H1 (cell line): ENCODE data around the gene EFHC1. TPM values are rescaled to one million over a fixed set of nuclear protein-coding genes. Genes with fewer than 3 reads are reported as not detected.

Experiments
- CTCF ChIA-PET: fragments of 300-600 bp; sonication (Branson Sonifier 250); formaldehyde crosslinking; loops from one replicate; lab custom pipeline; 2021; ENCODE audit not compliant: partially characterized antibody; lab: Charles Lee
- POLR2A ChIA-PET: fragments of 300-600 bp; sonication (Branson Sonifier 250); formaldehyde crosslinking; loops from one replicate; lab custom pipeline; 2021; ENCODE audit warnings: inconsistent platforms; ENCODE audit not compliant: partially characterized antibody; lab: Charles Lee
- DNase-seq, 2 experiments: peaks; one replicate each; pipeline versions ENCODE4 v3.0.0 to v3.0.0-alpha.2; 2010 to 2022; ENCODE audit warnings: low spot score in 2 of 2, low read depth in 1 of 2, mixed read lengths in 1 of 2
- FAIRE-seq: peaks from 2 replicates; lab custom pipeline; 2011; peaks lifted over from hg19 to GRCh38; lab: Jason Lieb, UNC
- H2AFZ ChIP-seq: 2 replicates; pipeline ENCODE4 v1.8.1; 2012; ENCODE audit warnings: low read length, inconsistent platforms
- H2AK5ac ChIP-seq: 2 replicates; pipeline ENCODE4 v1.6.1; 2013; ENCODE audit warnings: low read depth, low read length
- H2BK120ac ChIP-seq: replicated peaks from 2 replicates; pipeline ENCODE3; 2013; ENCODE audit warnings: low read depth, low read length, inconsistent platforms
- H2BK12ac ChIP-seq: 2 replicates; pipeline ENCODE4 v1.6.1; 2013; ENCODE audit warnings: low read depth, low read length
- H2BK15ac ChIP-seq: 2 replicates; pipeline ENCODE4 v1.6.1; 2013; ENCODE audit warnings: low read length
- H2BK20ac ChIP-seq: 2 replicates; pipeline ENCODE4 v1.6.1; 2013; ENCODE audit warnings: low read length
- H2BK5ac ChIP-seq: 2 replicates; pipeline ENCODE4 v1.6.1; 2013; ENCODE audit warnings: low read depth, low read length
- H3K14ac ChIP-seq: 2 replicates; pipeline ENCODE4 v1.6.1; 2013; ENCODE audit warnings: inconsistent platforms; ENCODE audit not compliant: insufficient read length
- H3K18ac ChIP-seq: 2 replicates; pipeline ENCODE4 v1.6.1; 2013; ENCODE audit warnings: low read length; ENCODE audit errors: extremely low read depth
- H3K23ac ChIP-seq: 2 replicates; pipeline ENCODE4 v1.6.1; 2013; ENCODE audit warnings: inconsistent platforms; ENCODE audit not compliant: insufficient read length
- H3K23me2 ChIP-seq: 2 replicates; pipeline ENCODE4 v1.6.1; 2013; ENCODE audit warnings: low read depth, low read length
- H3K27ac ChIP-seq: 2 replicates; pipeline ENCODE4 v1.6.1; 2011; ENCODE audit warnings: low read depth, low read length, inconsistent platforms
- H3K27me3 ChIP-seq, 4 experiments: replicated peaks in 1 of 4; 1 replicate in 1 of 4; 2 replicates in 3 of 4; pipeline versions ENCODE4 v1.6.1 to v1.8.1; 2011 to 2013; ENCODE audit warnings: low read length in 3 of 4, mild to moderate bottlenecking in 3 of 4, inconsistent platforms in 2 of 4, mixed read lengths in 2 of 4, moderate library complexity in 1 of 4; ENCODE audit not compliant: control insufficient read depth in 3 of 4, insufficient read depth in 3 of 4; ENCODE audit errors: extremely low read depth in 1 of 4
- H3K36me3 ChIP-seq, 4 experiments: 2 replicates each; pipeline versions ENCODE4 v1.6.1 to v1.8.1; 2011 to 2013; ENCODE audit warnings: mild to moderate bottlenecking in 4 of 4, low read length in 3 of 4, moderate library complexity in 2 of 4, control low read depth in 1 of 4, inconsistent platforms in 1 of 4; ENCODE audit not compliant: insufficient read depth in 4 of 4, control insufficient read depth in 2 of 4
- H3K4ac ChIP-seq: replicated peaks from 2 replicates; pipeline ENCODE3; 2013; ENCODE audit warnings: low read length, low read depth, mixed read lengths, inconsistent platforms; ENCODE audit not compliant: insufficient read length
- H3K4me1 ChIP-seq, 4 experiments: replicated peaks in 1 of 4; 1 replicate in 1 of 4; 2 replicates in 3 of 4; pipeline versions ENCODE4 v1.6.1 to v1.8.1; 2011 to 2013; ENCODE audit warnings: low read length in 3 of 4, inconsistent platforms in 2 of 4, mixed read lengths in 1 of 4; ENCODE audit not compliant: insufficient read depth in 4 of 4, control insufficient read depth in 3 of 4
- H3K4me2 ChIP-seq, 2 experiments: 2 replicates each; pipeline versions ENCODE4 v1.6.1 to v1.8.1; 2011 to 2013; ENCODE audit warnings: low read depth in 2 of 2, low read length in 2 of 2, control low read depth in 1 of 2, inconsistent platforms in 1 of 2, mild to moderate bottlenecking in 1 of 2; ENCODE audit not compliant: insufficient read depth in 1 of 2
- H3K4me3 ChIP-seq, 4 experiments: fragments of 200-600, 300-600 bp in 1 of 4; sonication (generic), shearing (Covaris generic), sonication (Bioruptor Twin) in 1 of 4; 2 replicates each; pipeline versions ENCODE4 v1.5.1 to v1.8.1; 2011 to 2016; ENCODE audit warnings: low read length in 4 of 4, low read depth in 3 of 4, control low read depth in 2 of 4, inconsistent platforms in 2 of 4, mild to moderate bottlenecking in 2 of 4, mixed read lengths in 1 of 4, moderate library complexity in 1 of 4; ENCODE audit not compliant: insufficient read depth in 2 of 4; ENCODE audit errors: extremely low read depth in 1 of 4
- H3K56ac ChIP-seq: replicated peaks from 2 replicates; pipeline ENCODE3; 2013; ENCODE audit warnings: low read depth, mild to moderate bottlenecking, mixed read lengths, low read length, inconsistent platforms; ENCODE audit not compliant: insufficient read length
- H3K79me1 ChIP-seq: 2 replicates; pipeline ENCODE4 v1.6.1; 2013; ENCODE audit warnings: low read depth, low read length, control low read depth
- H3K79me2 ChIP-seq, 2 experiments: 2 replicates each; pipeline versions ENCODE4 v1.6.1 to v1.8.1; 2012 to 2013; ENCODE audit warnings: low read length in 2 of 2, mild to moderate bottlenecking in 2 of 2, inconsistent platforms in 1 of 2; ENCODE audit not compliant: insufficient read depth in 2 of 2, control insufficient read depth in 1 of 2
- H3K9ac ChIP-seq, 4 experiments: replicated peaks in 1 of 4; 1 replicate in 1 of 4; 2 replicates in 3 of 4; pipeline versions ENCODE4 v1.6.1 to v1.8.1; 2011 to 2013; ENCODE audit warnings: low read depth in 3 of 4, low read length in 3 of 4, control low read depth in 2 of 4, mild to moderate bottlenecking in 2 of 4, moderate library complexity in 2 of 4, inconsistent platforms in 1 of 4; ENCODE audit errors: extremely low read depth in 1 of 4
- H3K9me3 ChIP-seq, 2 experiments: 2 replicates each; pipeline versions ENCODE4 v1.6.1 to v1.8.1; 2012 to 2013; ENCODE audit warnings: mild to moderate bottlenecking in 2 of 2, moderate library complexity in 2 of 2, control low read depth in 1 of 2, inconsistent platforms in 1 of 2, low read depth in 1 of 2, low read length in 1 of 2, mixed read lengths in 1 of 2; ENCODE audit not compliant: insufficient read depth in 2 of 2
- H4K20me1 ChIP-seq, 2 experiments: replicated peaks in 1 of 2; 2 replicates each; pipeline versions ENCODE3 to v1.8.1; 2011 to 2013; ENCODE audit warnings: inconsistent platforms in 2 of 2, low read length in 2 of 2, mild to moderate bottlenecking in 1 of 2; ENCODE audit not compliant: insufficient read depth in 2 of 2, control insufficient read depth in 1 of 2
- H4K5ac ChIP-seq: 2 replicates; pipeline ENCODE4 v1.6.1; 2013; ENCODE audit warnings: low read length, low read depth, mixed read lengths, inconsistent platforms; ENCODE audit not compliant: insufficient read length
- H4K8ac ChIP-seq: 2 replicates; pipeline ENCODE4 v1.8.0; 2013; ENCODE audit warnings: mild to moderate bottlenecking, moderate library complexity, low read length, inconsistent platforms; ENCODE audit not compliant: insufficient read depth; ENCODE audit errors: extremely low read depth
- H4K91ac ChIP-seq: replicated peaks from 2 replicates; pipeline ENCODE3; 2013; ENCODE audit warnings: low read length, mixed read lengths, inconsistent platforms; ENCODE audit not compliant: insufficient read length
- BACH1 ChIP-seq: IDR thresholded peaks from 2 replicates; pipeline ENCODE4 v1.6.1; 2012; ENCODE audit warnings: low read length, improper control_type of control experiment
- HDAC2 ChIP-seq, 2 experiments: fragments of 300-600 bp in 1 of 2; sonication (generic) in 1 of 2; IDR thresholded peaks; 2 replicates each; pipeline ENCODE4 v1.6.1; 2011 to 2012; ENCODE audit warnings: low read depth in 2 of 2, low read length in 2 of 2, mild to moderate bottlenecking in 2 of 2, moderate library complexity in 2 of 2, borderline replicate concordance in 1 of 2, inconsistent platforms in 1 of 2
- PHF8 ChIP-seq: fragments of 200-600 bp; sonication (generic); conservative IDR thresholded peaks from 2 replicates; pipeline ENCODE4 v1.7.1; 2012; ENCODE audit warnings: low read depth, mild to moderate bottlenecking, inconsistent platforms, low read length, moderate library complexity
- SIX5 ChIP-seq: IDR thresholded peaks from 2 replicates; pipeline ENCODE4 v1.6.1; 2011; ENCODE audit warnings: mild to moderate bottlenecking, low read depth, low read length
- TBP ChIP-seq: IDR thresholded peaks from 2 replicates; pipeline ENCODE4 v1.6.1; 2011; ENCODE audit warnings: low read depth, low read length, improper control_type of control experiment
- WGBS, 2 experiments: shearing (Covaris generic) in 1 of 2; methylation state at CpG; one replicate each; pipeline versions ENCODE4 v1.1.6 to v1.1.7; 2013 to 2015; ENCODE audit warnings: low lambda C conversion rate in 2 of 2, mixed read lengths in 2 of 2, inconsistent platforms in 1 of 2, low coverage in 1 of 2, missing lambda C conversion rate in 1 of 2; ENCODE audit not compliant: insufficient replicate concordance in 2 of 2, insufficient coverage in 1 of 2, insufficient read length in 1 of 2; ENCODE audit errors: extremely low coverage in 1 of 2, missing lambda C conversion rate in 1 of 2; 5-methylcytosine and 5-hydroxymethylcytosine counted together
- polyA plus RNA-seq, 7 experiments: library from polyadenylated mRNA; depleted of rRNA in 3 of 7; stranded (reverse) in 5 of 7; unstranded in 2 of 7; fragments of >200 nt in 5 of 7; fragments of 200-250 nt in 2 of 7; gene quantifications; 1 replicate in 5 of 7; 2 replicates in 1 of 7; 4 replicates in 1 of 7; pipeline versions ENCODE4 v1.2.1 to v1.2.3, GENCODE V29; 2011 to 2013; ENCODE audit warnings: missing spikeins in 2 of 7, mixed read lengths in 2 of 7
- total RNA-seq: library from RNA; stranded (reverse); fragmentation: NEBNext Ultra II Directional; extraction: Animal tissue kit (Norgen Biotek cat#: 25700); gene quantifications from 2 replicates; pipeline ENCODE4 v1.2.1, GENCODE V29; 2021

Gene EFHC1
- total and polyA plus RNA-seq, 2 of the 8 experiments (the other 6 are each of a cell fraction or from before 2014, with no cell fraction given): 10.5 to 16.4 TPM

GRCh38 chr6:52507557-52508260 is 87.6 kb downstream of the EFHC1 start:
- Histone ChIP-seq H2BK120ac (no peak overlapping the region), H3K14ac (no peak overlapping the region), H3K23ac (no peak overlapping the region), H3K4me3 (no peak overlapping the region), H3K79me1 (no peaks in the 10 kb centered on the region), H4K5ac (no peak overlapping the region), H3K36me3 (peaks cover 0 to 25% (median 5%) of the 10 kb centered on the region in 4 experiments; a peak in 5 of 8 replicates), H2BK20ac (no peak overlapping the region), H2BK5ac (no peak overlapping the region), H3K23me2 (no peaks in the 10 kb centered on the region), H3K4ac (no peak overlapping the region), H4K20me1 (no peaks in the 10 kb centered on the region), H3K27ac (no peak overlapping the region), H2BK12ac (no peak overlapping the region), H3K9me3 (no peaks in the 10 kb centered on the region), H3K79me2 (no peaks in the 10 kb centered on the region), H3K4me2 (no peak overlapping the region), H3K4me1 (peaks cover 0 to 14% (median 5%) of the 10 kb centered on the region in 4 experiments; a peak in 5 of 7 replicates), H4K91ac (no peak overlapping the region), H3K27me3 (no peaks in the 10 kb centered on the region), H3K9ac (no peak overlapping the region), H2AK5ac (no peak overlapping the region), H3K56ac (no peak overlapping the region), H3K18ac (no peak overlapping the region), H2AFZ (no peak overlapping the region), H4K8ac (no peak overlapping the region), H2BK15ac (no peak overlapping the region)
- TF ChIP-seq TBP (no peak), SIX5 (no peak), HDAC2 (IDR thresholded peaks at IDR 0.05; ENCODE audit: borderline replicate concordance in 1 of 2, low read depth in 2 of 2, low read length in 2 of 2) (no peak), BACH1 (no peak), PHF8 (no peak)
- 91% methylated on average over 3 of the region's 3 CpGs; no CpG with 5 or more reads in 1 of the 2 experiments for WGBS, 2 experiments
- POLR2A ChIA-PET: interaction anchor here (1.3 to 1.4 kb wide), 2 partner anchors 9 to 10 kb away, joined by 4 to 5 read pairs; no protein-coding TSS in a partner anchor
- no peak for FAIRE-seq
- CTCF ChIA-PET: interaction anchor here (0.9 to 2.2 kb wide), 8 partner anchors 10 to 155 kb away, joined by 3 to 9 read pairs (median 4); partner anchors contain the start of gene EFHC1
- DNase-seq: no peak
